HepG2 (cell line): ENCODE measurements around the gene SLC17A3. TPM values are rescaled to one million over a fixed set of nuclear protein-coding genes. Genes with fewer than 3 reads are reported as not detected.
A peak's percentile ranks its signal among the peaks of the same experiment; 100 is the strongest.

Experiments
- ASH2L ChIP-seq: fragments of 300-600, 200-600 bp; sonication (generic); IDR thresholded peaks from 2 replicates; pipeline ENCODE4 v1.7.0; 2017; ENCODE audit warnings: low read depth, mild to moderate bottlenecking, moderate library complexity, mixed read lengths, low read length; ENCODE audit not compliant: insufficient read length
- CHD4 ChIP-seq: fragments of 200-600 bp; sonication (generic); IDR thresholded peaks from 2 replicates; pipeline ENCODE4 v1.7.0; 2017; ENCODE audit warnings: mild to moderate bottlenecking, low read length, borderline replicate concordance
- FOXJ3 ChIP-seq: sonication (generic); formaldehyde crosslinking; IDR thresholded peaks from 2 replicates; pipeline ENCODE4 v1.4.0; 2020; ENCODE audit warnings: missing genetic modification reagents, mild to moderate bottlenecking, borderline replicate concordance
- FOXM1 ChIP-seq: sonication (generic); formaldehyde crosslinking; IDR thresholded peaks from 2 replicates; pipeline ENCODE4 v1.5.0; 2020; ENCODE audit warnings: missing genetic modification reagents
- HOXA9 ChIP-seq: sonication (generic); formaldehyde crosslinking; IDR thresholded peaks from 2 replicates; pipeline ENCODE4 v1.8.1; 2022; ENCODE audit warnings: missing genetic modification reagents, mild to moderate bottlenecking, moderate library complexity, borderline replicate concordance
- KLF12 ChIP-seq: sonication (generic); formaldehyde crosslinking; IDR thresholded peaks from 2 replicates; pipeline ENCODE4 v1.4.0; 2020; ENCODE audit warnings: missing genetic modification reagents, borderline replicate concordance
- KLF6 ChIP-seq: IDR thresholded peaks from 2 replicates; pipeline ENCODE4 v1.8.0; 2016; ENCODE audit warnings: missing biosample characterization, missing genetic modification reagents
- KLF9 ChIP-seq: IDR thresholded peaks from 2 replicates; pipeline ENCODE4 v1.6.1; 2016; ENCODE audit warnings: low read depth
- MTF1 ChIP-seq: sonication (generic); formaldehyde crosslinking; IDR thresholded peaks from 2 replicates; pipeline ENCODE4 v1.5.0; 2020; ENCODE audit warnings: missing genetic modification reagents
- MXD4 ChIP-seq: IDR thresholded peaks from 2 replicates; pipeline ENCODE4 v1.6.1; 2016; ENCODE audit warnings: mild to moderate bottlenecking, missing biosample characterization, missing genetic modification reagents
- NR1H2 ChIP-seq: sonication (generic); formaldehyde crosslinking; IDR thresholded peaks from 2 replicates; pipeline ENCODE4 v1.8.1; 2022; ENCODE audit warnings: low read depth, missing genetic modification reagents, borderline replicate concordance
- SALL1 ChIP-seq: sonication (generic); formaldehyde crosslinking; IDR thresholded peaks from 2 replicates; pipeline ENCODE4 v1.8.0; 2022; ENCODE audit warnings: mild to moderate bottlenecking, missing genetic modification reagents
- SIN3A ChIP-seq: IDR thresholded peaks from 2 replicates; pipeline ENCODE4 v1.6.1; 2011; ENCODE audit warnings: low read depth, mild to moderate bottlenecking, control low read depth, low read length, borderline replicate concordance
- SOX13 ChIP-seq, 3 experiments: fragments of 450-650 bp in 1 of 3; sonication (generic) in 1 of 3; formaldehyde crosslinking in 1 of 3; IDR thresholded peaks in 2 of 3; conservative IDR thresholded peaks in 1 of 3; 2 replicates each; pipeline versions ENCODE4 v1.5.0 to v1.6.1; 2016 to 2020; ENCODE audit warnings: antibody characterized with exemption in 1 of 3, mild to moderate bottlenecking in 1 of 3, missing compliant biosample characterization in 1 of 3, missing genetic modification reagents in 1 of 3, moderate library complexity in 1 of 3
- SOX5 ChIP-seq: IDR thresholded peaks from 2 replicates; pipeline ENCODE4 v1.6.1; 2016; ENCODE audit warnings: borderline replicate concordance
- TBX3 ChIP-seq: fragments of 450-650 bp; IDR thresholded peaks from 2 replicates; pipeline ENCODE4 v1.6.1; 2017; ENCODE audit warnings: antibody characterized with exemption, mild to moderate bottlenecking, inconsistent platforms, borderline replicate concordance
- ZFP90 ChIP-seq: sonication (generic); formaldehyde crosslinking; IDR thresholded peaks from 2 replicates; pipeline ENCODE4 v1.8.0; 2022; ENCODE audit warnings: missing genetic modification reagents, mild to moderate bottlenecking, inconsistent platforms, borderline replicate concordance
- ZMYM3 ChIP-seq: sonication (generic); formaldehyde crosslinking; IDR thresholded peaks from 2 replicates; pipeline ENCODE4 v1.5.1; 2020; ENCODE audit warnings: mild to moderate bottlenecking, missing genetic modification reagents
- ZNF263 ChIP-seq: sonication (generic); formaldehyde crosslinking; IDR thresholded peaks from 2 replicates; pipeline ENCODE4 v1.4.0; 2020; ENCODE audit warnings: missing genetic modification reagents
- ZNF749 ChIP-seq: sonication (generic); formaldehyde crosslinking; IDR thresholded peaks from 2 replicates; pipeline ENCODE4 v1.8.0; 2022; ENCODE audit warnings: mild to moderate bottlenecking, missing genetic modification reagents, moderate library complexity, borderline replicate concordance
- ZNF761 ChIP-seq: sonication (generic); formaldehyde crosslinking; conservative IDR thresholded peaks from 2 replicates; pipeline ENCODE4 v1.4.0; 2020; ENCODE audit warnings: mild to moderate bottlenecking, missing genetic modification reagents
- polyA plus RNA-seq, 8 experiments: library from polyadenylated mRNA; depleted of rRNA in 3 of 8; stranded (reverse) in 7 of 8; unstranded in 1 of 8; fragments of >200 nt; fragmentation: Illumina TruSeq in 4 of 8; extraction: Trizol in 4 of 8; gene quantifications; 2 replicates each; pipeline versions ENCODE4 v1.2.1 to v1.2.3, GENCODE V29; 2011 to 2016; ENCODE audit warnings: low read depth in 4 of 8, missing spikeins in 1 of 8, mixed read lengths in 1 of 8; ENCODE audit not compliant: insufficient read depth in 1 of 8
- total RNA-seq, 5 experiments: library from RNA; depleted of rRNA; stranded (reverse); fragments of >200 nt; fragmentation: Illumina TruSeq; extraction: Trizol; gene quantifications; 2 replicates each; pipeline ENCODE4 v1.2.3, GENCODE V29; 2016; ENCODE audit warnings: low read depth in 1 of 5
- TF ChIP-seq, protein P1 (sequence below): sonication (generic); formaldehyde crosslinking; IDR thresholded peaks from 2 replicates; pipeline ENCODE4 v1.4.0; 2020; ENCODE audit warnings: low read depth, mild to moderate bottlenecking, missing genetic modification reagents
- TF ChIP-seq, protein P2 (sequence below): sonication (generic); formaldehyde crosslinking; IDR thresholded peaks from 2 replicates; pipeline ENCODE4 v1.4.0; 2020; ENCODE audit warnings: mild to moderate bottlenecking, missing genetic modification reagents
- TF ChIP-seq, protein P3 (sequence below): sonication (generic); formaldehyde crosslinking; IDR thresholded peaks from 2 replicates; pipeline ENCODE4 v1.4.0; 2020; ENCODE audit warnings: missing genetic modification reagents
- TF ChIP-seq, protein P4 (sequence below): IDR thresholded peaks from 2 replicates; pipeline ENCODE4 v1.6.1; 2018; ENCODE audit warnings: missing genetic modification reagents

The SLC17A3 gene
- total and polyA plus RNA-seq, 2 of the 13 experiments (the other 11 are each of a cell fraction or from before 2014, with no cell fraction given), result 0.09 to 0.11 TPM

DNA sequence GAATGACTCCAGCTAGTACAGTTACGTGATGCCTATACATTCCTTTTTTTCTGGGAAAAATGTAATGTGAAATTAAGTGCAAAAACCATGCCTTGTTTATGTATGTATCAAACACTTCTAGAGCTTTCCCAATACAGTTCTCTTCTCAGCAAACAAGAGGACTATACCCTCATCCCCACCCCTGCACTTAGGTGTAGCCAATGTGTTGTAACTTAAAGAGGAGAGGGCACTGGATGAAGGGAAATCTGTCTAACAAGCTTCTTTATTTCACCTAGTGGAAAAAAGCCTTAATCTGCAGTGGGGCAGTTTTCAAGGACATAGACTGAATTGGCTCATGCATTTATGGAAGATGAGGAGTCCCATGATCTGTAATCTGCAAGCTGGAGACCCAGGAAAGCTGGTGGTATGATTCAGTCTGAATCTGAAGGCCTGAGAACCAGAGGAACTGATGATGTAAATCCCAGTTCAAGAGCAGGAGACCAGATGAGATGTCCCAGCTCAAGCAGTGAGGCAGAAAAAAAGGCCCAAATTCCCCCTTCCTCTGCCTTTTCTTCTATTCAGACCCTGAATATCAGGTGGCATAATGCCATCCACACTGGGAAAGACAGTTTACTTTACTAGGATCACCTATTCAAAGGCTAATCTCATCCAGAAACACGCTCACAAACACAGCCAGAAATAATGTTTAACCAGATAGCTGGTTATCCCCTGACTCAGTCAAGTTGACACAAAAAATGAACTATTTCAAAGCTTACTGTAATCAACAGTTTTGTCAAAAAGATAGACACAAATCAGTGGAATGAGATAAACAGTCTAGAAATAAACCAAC, 25.8 kb upstream of the SLC17A3 start (continued):
- TF ChIP-seq SOX5 (peak; percentile 76; the same call in 1 of the 2 replicates), ZFP90 (CRISPR knock-in tag) (no peak), TBX3 (peak; percentile 36; the same call in 1 of the 2 replicates), CHD4 (no peak), ZNF263 (CRISPR knock-in tag) (peak; percentile 43; the same call in 1 of the 2 replicates), NR1H2 (CRISPR knock-in tag) (no peak), ASH2L (peak; percentile 22), FOXJ3 (peak; percentile 74; the same call in 1 of the 2 replicates), SALL1 (CRISPR knock-in tag) (peak; percentile 55; the same call in 1 of the 2 replicates), MTF1 (CRISPR knock-in tag) (no peak), FOXM1 (CRISPR knock-in tag) (no peak), KLF12 (CRISPR knock-in tag) (no peak), ZNF761 (CRISPR knock-in tag) (no peak), KLF9 (no peak), HOXA9 (no peak), SOX13 (IDR thresholded peaks at IDR 0.05) (no peak), SOX13 (CRISPR knock-in tag; conservative IDR thresholded peaks at IDR 0.05 in 1 of 2, IDR thresholded peaks at IDR 0.05 in 1 of 2) (peak in 1 of 2 experiments; percentile 81; a peak in 2 of 4 replicates), KLF6 (CRISPR knock-in tag) (no peak; the same call in 1 of the 2 replicates), ZNF749 (CRISPR knock-in tag) (peak; percentile 32; the same call in 1 of the 2 replicates), MXD4 (CRISPR knock-in tag) (no peak), ZMYM3 (CRISPR knock-in tag) (no peak), SIN3A (no peak)
- TF ChIP-seq, protein P1, sequence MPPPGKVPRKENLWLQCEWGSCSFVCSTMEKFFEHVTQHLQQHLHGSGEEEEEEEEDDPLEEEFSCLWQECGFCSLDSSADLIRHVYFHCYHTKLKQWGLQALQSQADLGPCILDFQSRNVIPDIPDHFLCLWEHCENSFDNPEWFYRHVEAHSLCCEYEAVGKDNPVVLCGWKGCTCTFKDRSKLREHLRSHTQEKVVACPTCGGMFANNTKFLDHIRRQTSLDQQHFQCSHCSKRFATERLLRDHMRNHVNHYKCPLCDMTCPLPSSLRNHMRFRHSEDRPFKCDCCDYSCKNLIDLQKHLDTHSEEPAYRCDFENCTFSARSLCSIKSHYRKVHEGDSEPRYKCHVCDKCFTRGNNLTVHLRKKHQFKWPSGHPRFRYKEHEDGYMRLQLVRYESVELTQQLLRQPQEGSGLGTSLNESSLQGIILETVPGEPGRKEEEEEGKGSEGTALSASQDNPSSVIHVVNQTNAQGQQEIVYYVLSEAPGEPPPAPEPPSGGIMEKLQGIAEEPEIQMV, result no peak
- TF ChIP-seq, protein P2, sequence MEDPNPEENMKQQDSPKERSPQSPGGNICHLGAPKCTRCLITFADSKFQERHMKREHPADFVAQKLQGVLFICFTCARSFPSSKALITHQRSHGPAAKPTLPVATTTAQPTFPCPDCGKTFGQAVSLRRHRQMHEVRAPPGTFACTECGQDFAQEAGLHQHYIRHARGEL (CRISPR knock-in tag), result no peak
- TF ChIP-seq, protein P3, sequence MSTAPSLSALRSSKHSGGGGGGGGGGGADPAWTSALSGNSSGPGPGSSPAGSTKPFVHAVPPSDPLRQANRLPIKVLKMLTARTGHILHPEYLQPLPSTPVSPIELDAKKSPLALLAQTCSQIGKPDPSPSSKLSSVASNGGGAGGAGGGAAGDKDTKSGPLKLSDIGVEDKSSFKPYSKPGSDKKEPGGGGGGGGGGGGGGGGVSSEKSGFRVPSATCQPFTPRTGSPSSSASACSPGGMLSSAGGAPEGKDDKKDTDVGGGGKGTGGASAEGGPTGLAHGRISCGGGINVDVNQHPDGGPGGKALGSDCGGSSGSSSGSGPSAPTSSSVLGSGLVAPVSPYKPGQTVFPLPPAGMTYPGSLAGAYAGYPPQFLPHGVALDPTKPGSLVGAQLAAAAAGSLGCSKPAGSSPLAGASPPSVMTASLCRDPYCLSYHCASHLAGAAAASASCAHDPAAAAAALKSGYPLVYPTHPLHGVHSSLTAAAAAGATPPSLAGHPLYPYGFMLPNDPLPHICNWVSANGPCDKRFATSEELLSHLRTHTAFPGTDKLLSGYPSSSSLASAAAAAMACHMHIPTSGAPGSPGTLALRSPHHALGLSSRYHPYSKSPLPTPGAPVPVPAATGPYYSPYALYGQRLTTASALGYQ, result peak; percentile 80
- TF ChIP-seq, protein P4, sequence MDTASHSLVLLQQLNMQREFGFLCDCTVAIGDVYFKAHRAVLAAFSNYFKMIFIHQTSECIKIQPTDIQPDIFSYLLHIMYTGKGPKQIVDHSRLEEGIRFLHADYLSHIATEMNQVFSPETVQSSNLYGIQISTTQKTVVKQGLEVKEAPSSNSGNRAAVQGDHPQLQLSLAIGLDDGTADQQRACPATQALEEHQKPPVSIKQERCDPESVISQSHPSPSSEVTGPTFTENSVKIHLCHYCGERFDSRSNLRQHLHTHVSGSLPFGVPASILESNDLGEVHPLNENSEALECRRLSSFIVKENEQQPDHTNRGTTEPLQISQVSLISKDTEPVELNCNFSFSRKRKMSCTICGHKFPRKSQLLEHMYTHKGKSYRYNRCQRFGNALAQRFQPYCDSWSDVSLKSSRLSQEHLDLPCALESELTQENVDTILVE (CRISPR knock-in tag), result peak; percentile 52; the same call in 1 of the 2 replicates
